HPDE6-E6E7 (cell line): ENCODE measurements around the gene PDE7B.
"Not testable (repeated sequence)": the region's sequence is repeated elsewhere in the genome, so short reads cannot be mapped to it uniquely, and the experiment has no call there.

Source experiments
- DNase-seq: peaks from one replicate; pipeline ENCODE4 v3.0.0; 2011; ENCODE audit warnings: missing footprints; ENCODE audit errors: extremely low spot score

The PDE7B gene

GRCh38 chr6:136108361-136108945 is 257.0 kb downstream of the PDE7B start:
- DNase-seq: no peak

- no peak for DNase-seq
These were observed 260.3 kb downstream of the PDE7B start for GRCh38 chr6:136111831-136112230.

- no peak for DNase-seq
These were observed 260.8 kb downstream of the PDE7B start for GRCh38 chr6:136112262-136112661.

GRCh38 chr6:136113736-136114173 is 262.3 kb downstream of the PDE7B start:
- DNase-seq: peak; percentile 15

GRCh38 chr6:136114661-136115060 is 263.2 kb downstream of the PDE7B start:
- no peak for DNase-seq

GRCh38 chr6:136115941-136116340 is 264.4 kb downstream of the PDE7B start:
- DNase-seq: no peak

GRCh38 chr6:136117081-136117480 is 265.6 kb downstream of the PDE7B start:
- DNase-seq: no peak

GRCh38 chr6:136118787-136119186 is 267.3 kb downstream of the PDE7B start:
- no peak for DNase-seq

GRCh38 chr6:136123468-136123867 is 272.0 kb downstream of the PDE7B start:
- DNase-seq: peak; percentile 54

GRCh38 chr6:136125585-136125984 is 274.1 kb downstream of the PDE7B start:
- no peak for DNase-seq

- no peak for DNase-seq
These were observed 276.4 kb downstream of the PDE7B start for GRCh38 chr6:136127873-136128272.

GRCh38 chr6:136129365-136129764 is 277.9 kb downstream of the PDE7B start:
- no peak for DNase-seq

GRCh38 chr6:136134268-136134667 is 282.8 kb downstream of the PDE7B start:
- no peak for DNase-seq

GRCh38 chr6:136134751-136135150 is 283.2 kb downstream of the PDE7B start:
- no peak for DNase-seq

GRCh38 chr6:136136274-136136673 is 284.8 kb downstream of the PDE7B start:
- DNase-seq: no peak

GRCh38 chr6:136137008-136137692 is 285.6 kb downstream of the PDE7B start:
- no peak for DNase-seq

GRCh38 chr6:136137739-136138402 is 286.4 kb downstream of the PDE7B start:
- DNase-seq: no peak

- DNase-seq: not testable (repeated sequence)
These were observed 287.6 kb downstream of the PDE7B start for GRCh38 chr6:136139111-136139510.

GRCh38 chr6:136144251-136145023 is 292.9 kb downstream of the PDE7B start:
- no peak for DNase-seq

- no peak for DNase-seq
These were observed 294.6 kb downstream of the PDE7B start for GRCh38 chr6:136146130-136146529.

- no peak for DNase-seq
These were observed 295.8 kb downstream of the PDE7B start for GRCh38 chr6:136147342-136147741.

GRCh38 chr6:136148051-136148450 is 296.6 kb downstream of the PDE7B start:
- DNase-seq: no peak
